ENCODE results near the gene SCNN1A. TPM values are rescaled to one million over a fixed set of nuclear protein-coding genes. Genes with fewer than 3 reads are reported as not detected.

The SCNN1A gene
- total RNA-seq, 4 donors from 2014 or later = 74.6 to 139 (median 119) TPM

DNA sequence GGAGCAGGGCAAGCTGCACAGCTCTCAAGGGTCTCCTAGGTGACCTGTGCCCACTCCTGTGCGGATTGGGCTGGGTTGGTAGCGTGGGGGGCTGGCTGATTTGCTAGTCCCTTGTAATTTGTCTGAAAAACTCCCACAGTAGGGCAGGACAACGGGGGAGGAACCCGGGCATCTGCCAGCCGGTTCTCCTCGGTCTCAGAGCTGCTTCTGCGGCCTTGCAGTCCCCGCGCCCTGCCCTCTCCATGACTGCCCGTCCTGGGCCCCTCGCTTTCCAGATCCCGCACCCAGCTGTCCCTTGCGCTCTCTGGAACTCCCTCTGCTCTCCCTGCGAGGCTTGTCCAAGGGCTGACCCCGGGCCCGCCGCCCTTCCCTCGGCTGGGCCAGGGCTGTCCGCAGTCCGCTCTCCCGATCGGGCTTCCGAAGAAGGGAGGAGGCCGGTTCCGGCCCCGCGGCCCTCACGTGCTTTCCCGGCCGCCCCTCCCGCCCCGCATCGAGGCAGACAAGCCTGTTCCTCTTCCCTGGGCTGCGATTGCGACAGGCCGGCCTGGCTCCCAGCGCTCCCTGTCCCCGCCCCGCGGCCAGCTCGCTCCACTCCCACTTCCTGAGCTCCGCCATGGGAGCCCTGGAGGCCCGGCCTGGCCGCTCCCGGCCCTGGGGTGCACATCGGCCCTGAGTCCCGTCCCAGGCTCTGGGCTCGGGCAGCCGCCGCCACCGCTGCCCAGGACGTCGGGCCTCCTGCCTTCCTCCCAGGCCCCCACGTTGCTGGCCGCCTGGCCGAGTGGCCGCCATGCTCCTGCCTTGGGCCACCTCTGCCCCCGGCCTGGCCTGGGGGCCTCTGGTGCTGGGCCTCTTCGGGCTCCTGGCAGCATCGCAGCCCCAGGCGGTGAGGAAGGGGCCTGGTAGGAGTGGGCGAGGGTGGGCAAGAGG, 8.5 kb upstream of the SCNN1A start, which contains the start of gene LTBR:
LTBR (plus strand) TSS at position 591 of the 927 bp plus-strand sequence; CDS start at position 788, 197 bp downstream.
- 3 to 9% methylated on average over 33 to 45 of the region's 62 CpGs for WGBS, 2 donors
- DNase-seq (ENCODE audit: low spot score in 2 of 2) = peak; percentile 94 to 99
- intact Hi-C loops (cut with DNase I; ENCODE audit: low total_unique reads) = no loop called here
- peak within 1 kb of the TSS; percentile 90 for H3K4me3 ChIP-seq (ENCODE audit: low read depth, poor library complexity, severe bottlenecking)
- TF ChIP-seq, protein P1, sequence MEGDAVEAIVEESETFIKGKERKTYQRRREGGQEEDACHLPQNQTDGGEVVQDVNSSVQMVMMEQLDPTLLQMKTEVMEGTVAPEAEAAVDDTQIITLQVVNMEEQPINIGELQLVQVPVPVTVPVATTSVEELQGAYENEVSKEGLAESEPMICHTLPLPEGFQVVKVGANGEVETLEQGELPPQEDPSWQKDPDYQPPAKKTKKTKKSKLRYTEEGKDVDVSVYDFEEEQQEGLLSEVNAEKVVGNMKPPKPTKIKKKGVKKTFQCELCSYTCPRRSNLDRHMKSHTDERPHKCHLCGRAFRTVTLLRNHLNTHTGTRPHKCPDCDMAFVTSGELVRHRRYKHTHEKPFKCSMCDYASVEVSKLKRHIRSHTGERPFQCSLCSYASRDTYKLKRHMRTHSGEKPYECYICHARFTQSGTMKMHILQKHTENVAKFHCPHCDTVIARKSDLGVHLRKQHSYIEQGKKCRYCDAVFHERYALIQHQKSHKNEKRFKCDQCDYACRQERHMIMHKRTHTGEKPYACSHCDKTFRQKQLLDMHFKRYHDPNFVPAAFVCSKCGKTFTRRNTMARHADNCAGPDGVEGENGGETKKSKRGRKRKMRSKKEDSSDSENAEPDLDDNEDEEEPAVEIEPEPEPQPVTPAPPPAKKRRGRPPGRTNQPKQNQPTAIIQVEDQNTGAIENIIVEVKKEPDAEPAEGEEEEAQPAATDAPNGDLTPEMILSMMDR (IDR thresholded peaks at IDR 0.05) = no peak
- TF ChIP-seq POLR2A (IDR thresholded peaks at IDR 0.05) = peak in 1 of 2 donors; percentile 25

DNA sequence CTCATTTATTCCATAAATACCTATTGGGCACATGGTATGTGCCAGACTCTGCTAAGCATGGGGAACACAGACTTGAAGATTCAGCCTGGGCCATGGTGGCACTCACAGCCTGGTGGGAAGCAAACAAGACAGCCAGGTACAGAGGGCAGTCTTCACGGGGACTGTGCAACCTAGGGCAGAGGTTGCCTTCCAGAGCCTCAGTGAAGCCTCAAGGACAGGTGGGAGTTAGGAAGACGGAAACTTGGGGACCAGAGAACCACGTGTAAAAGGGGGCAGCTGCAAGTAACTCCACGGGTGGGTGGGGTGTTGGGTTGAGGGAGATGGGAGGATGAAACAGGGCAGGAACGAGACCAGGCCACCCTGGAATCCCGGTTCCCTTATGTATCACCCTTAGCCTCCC, 7.6 kb upstream of the SCNN1A start:
- 72 to 83% methylated on average over 6 of the region's 6 CpGs for WGBS, 2 donors
- TF ChIP-seq POLR2A (IDR thresholded peaks at IDR 0.05) = no peak
- TF ChIP-seq, protein P1 (IDR thresholded peaks at IDR 0.05) = no peak
- intact Hi-C loops (cut with DNase I; ENCODE audit: low total_unique reads) = no loop called here
- DNase-seq (ENCODE audit: low spot score in 2 of 2) = no peak
- H3K4me3 ChIP-seq (ENCODE audit: low read depth, poor library complexity, severe bottlenecking) = no peak overlapping the region

DNA sequence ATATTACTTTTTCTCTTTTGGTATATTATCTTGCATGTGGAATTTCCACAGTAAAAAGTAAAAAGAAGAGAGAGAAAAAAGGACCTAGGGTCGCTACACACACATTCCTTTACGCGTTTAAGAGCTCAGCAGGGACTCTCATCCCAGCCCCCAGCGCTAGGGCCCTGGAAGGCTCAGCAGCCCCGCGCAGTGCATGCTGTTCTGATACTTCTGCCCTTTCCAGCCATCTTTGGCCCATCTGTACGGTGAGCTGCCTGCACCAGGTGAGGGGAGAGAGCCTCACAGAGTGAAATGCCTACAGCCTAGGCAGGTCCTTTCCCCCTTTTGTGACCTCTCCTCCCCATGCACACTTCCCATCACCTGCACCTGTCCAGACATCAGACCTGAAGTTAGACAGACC, 7.0 kb upstream of the SCNN1A start:
- 90% methylated on average over 7 of the region's 7 CpGs for WGBS, 2 donors
- no peak overlapping the region for H3K4me3 ChIP-seq (ENCODE audit: low read depth, poor library complexity, severe bottlenecking)
- DNase-seq (ENCODE audit: low spot score in 2 of 2) = no peak
- intact Hi-C loops (cut with DNase I; ENCODE audit: low total_unique reads) = no loop called here
- TF ChIP-seq POLR2A (IDR thresholded peaks at IDR 0.05) = no peak
- TF ChIP-seq, protein P1 (IDR thresholded peaks at IDR 0.05) = no peak

DNA sequence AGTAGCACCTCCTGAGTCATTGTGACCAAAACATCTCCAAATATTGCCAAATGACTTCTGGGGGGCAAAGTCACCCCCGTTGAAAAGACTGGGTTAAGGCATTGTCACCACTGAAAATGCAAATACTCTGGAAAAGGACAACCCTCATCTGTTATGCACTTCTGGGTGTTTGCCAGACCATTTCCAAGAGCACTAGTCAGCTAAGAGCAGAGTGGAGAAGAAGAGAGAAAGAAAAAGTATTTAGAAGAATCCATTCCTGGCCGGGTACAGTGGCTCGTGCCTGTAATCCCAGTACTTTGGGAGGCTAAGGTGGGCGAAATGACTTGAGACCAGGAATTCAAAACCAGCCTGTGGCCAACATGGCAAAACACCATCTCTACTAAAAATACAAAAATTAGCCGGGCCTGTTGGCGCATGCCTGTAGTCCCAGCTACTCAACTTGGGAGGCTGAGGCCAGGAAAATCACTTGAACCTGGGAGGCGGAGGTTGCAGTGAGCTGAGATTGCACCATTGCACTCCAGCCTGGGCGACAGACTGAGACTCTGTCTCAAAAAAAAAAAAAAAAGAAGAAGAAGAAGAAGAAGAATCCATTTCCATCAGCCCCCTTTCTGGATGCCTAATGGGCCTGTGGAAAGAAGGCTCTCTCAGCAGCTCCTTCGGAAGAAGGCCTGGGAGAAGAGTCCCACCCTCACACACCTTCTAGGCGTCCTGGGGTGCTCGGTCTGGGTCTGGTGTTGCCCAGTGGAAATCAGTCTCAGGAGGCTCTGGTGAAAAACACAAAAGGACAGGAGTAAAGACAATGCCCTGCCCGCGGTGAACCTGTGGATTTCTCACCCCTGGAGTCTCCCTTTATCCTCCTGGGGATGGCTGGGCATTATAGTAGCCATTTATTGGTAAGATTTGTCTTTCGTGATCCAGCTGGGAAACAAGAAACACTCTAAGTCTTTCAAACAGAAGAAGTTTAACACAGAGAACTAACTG, 5.1 kb upstream of the SCNN1A start:
- no peak for DNase-seq (ENCODE audit: low spot score in 2 of 2)
- H3K4me3 ChIP-seq (ENCODE audit: low read depth, poor library complexity, severe bottlenecking) = no peak overlapping the region
- WGBS, 2 donors = 68 to 70% methylated on average over 14 of the region's 14 CpGs
- TF ChIP-seq POLR2A (IDR thresholded peaks at IDR 0.05) = no peak
- TF ChIP-seq, protein P1 (IDR thresholded peaks at IDR 0.05) = no peak
- intact Hi-C loops (cut with DNase I; ENCODE audit: low total_unique reads) = no loop called here

DNA sequence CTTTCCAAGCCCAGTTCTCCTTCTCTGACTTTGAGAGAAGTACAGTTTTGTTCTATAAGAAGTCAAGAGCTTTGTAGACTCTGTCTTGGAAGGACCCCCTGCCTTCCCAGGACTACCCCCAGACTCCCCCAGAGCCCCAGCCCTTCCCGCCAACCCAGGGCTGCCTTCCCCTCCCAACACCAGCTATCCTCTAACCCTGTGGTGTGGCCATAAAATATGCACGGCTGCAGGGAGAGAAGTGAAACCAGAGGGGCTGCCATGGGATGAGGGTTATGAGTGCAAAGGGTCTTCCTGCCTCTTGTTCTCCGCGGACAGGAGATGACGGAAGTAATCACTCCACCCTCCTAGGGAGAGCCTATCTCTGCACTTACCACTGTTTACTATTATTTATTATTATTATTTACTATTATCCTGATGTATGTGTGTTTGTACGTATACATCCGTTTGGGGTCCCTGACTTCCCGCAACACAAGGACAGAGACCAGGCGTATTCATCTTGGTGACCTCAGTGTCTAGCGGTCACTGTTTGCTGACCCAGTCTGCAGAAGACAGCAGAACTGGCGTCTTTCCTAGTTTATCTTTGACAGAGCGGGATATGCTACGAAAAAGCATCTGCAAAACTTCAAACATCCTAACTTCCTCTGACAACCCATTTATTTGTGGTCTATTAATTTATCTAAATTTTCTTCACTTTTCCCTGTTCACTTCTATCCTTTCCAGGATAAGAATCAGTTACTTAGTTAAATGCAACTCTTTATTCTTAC, 3.5 kb upstream of the SCNN1A start:
- intact Hi-C loops (cut with DNase I; ENCODE audit: low total_unique reads) = loop anchor here (5.0 kb wide), 1 partner anchor 42 kb away; no protein-coding TSS in a partner anchor
- TF ChIP-seq, protein P1 (IDR thresholded peaks at IDR 0.05) = no peak
- TF ChIP-seq POLR2A (IDR thresholded peaks at IDR 0.05) = no peak
- no peak for DNase-seq (ENCODE audit: low spot score in 2 of 2)
- no peak overlapping the region for H3K4me3 ChIP-seq (ENCODE audit: low read depth, poor library complexity, severe bottlenecking)
- 81 to 86% methylated on average over 13 of the region's 13 CpGs for WGBS, 2 donors
